Activated T-cell treated with anti-CD3 and anti-CD28 coated beads for 4 hours (primary cell): ENCODE measurements around the gene OFD1.
A peak's percentile ranks its signal among the peaks of the same experiment; 100 is the strongest.

Experiments
- DNase-seq: peaks from one replicate; pipeline ENCODE4 v3.0.0-alpha.2; 2020

OFD1 gene

GRCh38 chrX:13734278-13735172 is at the start of gene OFD1, which contains the start of gene TRAPPC2:
Gene OFD1, plus strand, starts transcription at chrX:13734748. Its CDS starts 324 bp downstream, at chrX:13735072.
Gene TRAPPC2, minus strand, starts transcription at chrX:13734620. Its CDS starts 14,657 bp downstream, at chrX:13719963.
- peak; percentile 75 for DNase-seq

- no peak for DNase-seq
Measured at GRCh38 chrX:13685126-13685763, 49.3 kb upstream of the OFD1 start.

- DNase-seq, result no peak
Measured at GRCh38 chrX:13687203-13687602, 47.3 kb upstream of the OFD1 start.

- no peak for DNase-seq
Measured at GRCh38 chrX:13688384-13688957, 46.1 kb upstream of the OFD1 start.

- peak; percentile 68 for DNase-seq
Measured at GRCh38 chrX:13688958-13689740, 45.4 kb upstream of the OFD1 start, which contains the start of gene RAB9A. Gene RAB9A, plus strand, starts transcription at chrX:13689128. Its CDS starts 19,619 bp downstream, at chrX:13708747.

GRCh38 chrX:13689741-13690211 is 44.8 kb upstream of the OFD1 start:
- no peak for DNase-seq

- no peak for DNase-seq
Measured at GRCh38 chrX:13690836-13691235, 43.7 kb upstream of the OFD1 start.

GRCh38 chrX:13691841-13692371 is 42.6 kb upstream of the OFD1 start:
- no peak for DNase-seq

- DNase-seq, result no peak
Measured at GRCh38 chrX:13692771-13693231, 41.7 kb upstream of the OFD1 start.

- no peak for DNase-seq
Measured at GRCh38 chrX:13693341-13693961, 41.1 kb upstream of the OFD1 start.

GRCh38 chrX:13694359-13694758 is 40.2 kb upstream of the OFD1 start:
- DNase-seq, result no peak

GRCh38 chrX:13694983-13695382 is 39.6 kb upstream of the OFD1 start:
- DNase-seq, result no peak

- no peak for DNase-seq
Measured at GRCh38 chrX:13695601-13696115, 38.9 kb upstream of the OFD1 start.

GRCh38 chrX:13697455-13697854 is 37.1 kb upstream of the OFD1 start:
- no peak for DNase-seq

GRCh38 chrX:13697976-13698375 is 36.6 kb upstream of the OFD1 start:
- DNase-seq, result no peak

GRCh38 chrX:13698432-13698831 is 36.1 kb upstream of the OFD1 start:
- no peak for DNase-seq

GRCh38 chrX:13699183-13699826 is 35.2 kb upstream of the OFD1 start:
- no peak for DNase-seq

GRCh38 chrX:13700380-13700779 is 34.2 kb upstream of the OFD1 start:
- no peak for DNase-seq

GRCh38 chrX:13702111-13702789 is 32.3 kb upstream of the OFD1 start:
- no peak for DNase-seq

- DNase-seq, result no peak
Measured at GRCh38 chrX:13703135-13703534, 31.4 kb upstream of the OFD1 start.
